OCI-LY7 (cell line): ENCODE data around the gene PHF21B. TPM values are rescaled to one million over a fixed set of nuclear protein-coding genes. Genes with fewer than 3 reads are reported as not detected.

Experiments
- BruUV-seq: library from RNA; stranded (reverse); fragments of 400-500 nt; replicated peaks from 2 replicates; lab custom pipeline; 2021; lab: Mats Ljungman, UMichigan
- CTCF ChIA-PET: fragments of 300-600 bp; sonication (Branson Sonifier 250); formaldehyde crosslinking; loops from one replicate; lab custom pipeline; 2022; ENCODE audit warnings: antibody characterized with exemption; ENCODE audit not compliant: unreplicated experiment; lab: Charles Lee
- POLR2A ChIA-PET: fragments of 300-600 bp; sonication (Branson Sonifier 250); formaldehyde crosslinking; loops from one replicate; lab custom pipeline; 2022; ENCODE audit warnings: antibody characterized with exemption; lab: Charles Lee
- DNase-seq: peaks from one replicate; pipeline ENCODE4 v3.0.0-alpha.2; 2015; ENCODE audit warnings: low spot score
- H2AFZ ChIP-seq: fragments of 200-600 bp; sonication (generic), shearing (Covaris generic); 2 replicates; pipeline ENCODE4 v1.6.1; 2014; ENCODE audit warnings: mild to moderate bottlenecking, antibody characterized with exemption, low read length, moderate library complexity
- H3K27ac ChIP-seq: fragments of 200-600 bp; sonication (generic); 2 replicates; pipeline ENCODE4 v1.5.1; 2014; ENCODE audit warnings: mixed run types, low read depth, mild to moderate bottlenecking, moderate library complexity, low read length, inconsistent platforms; ENCODE audit not compliant: poor library complexity, severe bottlenecking
- H3K36me3 ChIP-seq: fragments of 200-600 bp; sonication (generic); 2 replicates; pipeline ENCODE4 v1.6.1; 2014; ENCODE audit warnings: mild to moderate bottlenecking, antibody characterized with exemption, low read length, moderate library complexity, mixed read lengths; ENCODE audit not compliant: insufficient read depth
- H3K4me1 ChIP-seq: fragments of 200-600 bp; sonication (generic); 2 replicates; pipeline ENCODE4 v1.5.1; 2014; ENCODE audit warnings: mild to moderate bottlenecking, low read length; ENCODE audit not compliant: insufficient read depth, poor library complexity, severe bottlenecking
- H3K4me2 ChIP-seq: fragments of 200-600 bp; sonication (generic); 2 replicates; pipeline ENCODE4 v1.6.1; 2014; ENCODE audit warnings: mild to moderate bottlenecking, low read length
- H3K4me3 ChIP-seq: fragments of 200-600 bp; sonication (generic); 2 replicates; pipeline ENCODE4 v1.5.1; 2014; ENCODE audit warnings: mild to moderate bottlenecking, low read depth, low read length; ENCODE audit not compliant: poor library complexity, severe bottlenecking
- H3K79me2 ChIP-seq: fragments of 200-600 bp; sonication (generic); 2 replicates; pipeline ENCODE4 v1.6.1; 2016; ENCODE audit warnings: low read depth, mild to moderate bottlenecking, low read length, moderate library complexity, mixed read lengths; ENCODE audit not compliant: insufficient read depth
- H3K9me2 ChIP-seq: fragments of 200-600 bp; sonication (generic); 2 replicates; pipeline ENCODE4 v1.6.1; 2016; ENCODE audit warnings: mild to moderate bottlenecking, low read length, mixed read lengths; ENCODE audit not compliant: insufficient read depth
- H3K9me3 ChIP-seq: fragments of 200-600 bp; sonication (generic); 2 replicates; pipeline ENCODE4 v1.6.1; 2014; ENCODE audit warnings: mild to moderate bottlenecking, mixed run types, low read length, mixed read lengths
- H4K20me1 ChIP-seq: fragments of 200-600 bp; sonication (generic); 2 replicates; pipeline ENCODE4 v1.6.1; 2014; ENCODE audit warnings: mild to moderate bottlenecking, antibody characterized with exemption, low read length, moderate library complexity, mixed read lengths; ENCODE audit not compliant: insufficient read depth
- CTCF ChIP-seq: fragments of 200-600 bp; sonication (generic); conservative IDR thresholded peaks from 2 replicates; pipeline ENCODE4 v1.5.1; 2014; ENCODE audit warnings: mild to moderate bottlenecking, antibody characterized with exemption, low read length, moderate library complexity, mixed read lengths
- EZH2phosphoT487 ChIP-seq: fragments of 200-600 bp; sonication (generic); IDR thresholded peaks from 2 replicates; pipeline ENCODE4 v1.6.1; 2018; ENCODE audit warnings: low read depth, borderline replicate concordance, mild to moderate bottlenecking, mixed run types, antibody characterized with exemption, low read length, moderate library complexity, mixed read lengths
- intact Hi-C: fragments of 100-400 bp; cut with micrococcal nuclease; formaldehyde crosslinking; loops from one replicate; pipeline ENCODE4 v1.10.0; 2022; ENCODE audit not compliant: unreplicated experiment
- total RNA-seq, 2 experiments: library from RNA; depleted of rRNA in 1 of 2; stranded (reverse); fragments of >200 nt in 1 of 2; shearing (Covaris generic) in 1 of 2; gene quantifications; 2 replicates each; pipeline ENCODE4 v1.2.3, GENCODE V29; 2014 to 2022

Gene PHF21B
- total RNA-seq, 2 experiments from 2014 or later = 9.4 to 12.4 TPM

GRCh38 chr22:44942979-44943700 is 66.7 kb downstream of the PHF21B start:
- BruUV-seq = no TSS peak
- CTCF ChIA-PET = no interaction called here
- Histone ChIP-seq H3K27ac (no peak overlapping the region), H3K9me3 (no peaks in the 10 kb centered on the region), H2AFZ (no peak overlapping the region), H3K4me3 (no peak overlapping the region), H3K9me2 (no peaks in the 10 kb centered on the region), H3K4me1 (no peaks in the 10 kb centered on the region), H4K20me1 (no peaks in the 10 kb centered on the region), H3K79me2 (no peaks in the 10 kb centered on the region), H3K36me3 (no peaks in the 10 kb centered on the region), H3K4me2 (no peak overlapping the region)
- TF ChIP-seq CTCF = no peak
- no peak for TF ChIP-seq EZH2phosphoT487
- DNase-seq = no peak
- POLR2A ChIA-PET = no interaction called here
- intact Hi-C loops = no loop called here

GRCh38 chr22:44942056-44942455 is 67.7 kb downstream of the PHF21B start:
- no peak overlapping the region for H3K4me2 ChIP-seq
- intact Hi-C loops = no loop called here
- no peak for TF ChIP-seq CTCF
- TF ChIP-seq EZH2phosphoT487 = no peak

GRCh38 chr22:44941207-44941606 is 68.6 kb downstream of the PHF21B start:
- intact Hi-C loops = no loop called here

More at GRCh38 chr22:44942056-44942455, 67.7 kb downstream of the PHF21B start:
- no peak for DNase-seq
- ChIA-PET POLR2A (no interaction called here), CTCF (no interaction called here)
- Histone ChIP-seq H3K27ac (no peak overlapping the region), H3K9me3 (no peaks in the 10 kb centered on the region), H4K20me1 (no peaks in the 10 kb centered on the region), H3K36me3 (no peaks in the 10 kb centered on the region), H3K4me1 (no peaks in the 10 kb centered on the region), H3K79me2 (no peaks in the 10 kb centered on the region), H2AFZ (no peak overlapping the region), H3K9me2 (no peaks in the 10 kb centered on the region), H3K4me3 (no peak overlapping the region)
- no TSS peak for BruUV-seq

More at GRCh38 chr22:44941207-44941606, 68.6 kb downstream of the PHF21B start:
- Histone ChIP-seq H3K36me3 (no peaks in the 10 kb centered on the region), H3K9me2 (no peaks in the 10 kb centered on the region), H3K27ac (no peak overlapping the region), H3K4me1 (no peaks in the 10 kb centered on the region), H4K20me1 (no peaks in the 10 kb centered on the region), H3K4me2 (no peak overlapping the region), H3K4me3 (no peak overlapping the region), H3K9me3 (no peaks in the 10 kb centered on the region), H2AFZ (no peak overlapping the region), H3K79me2 (no peaks in the 10 kb centered on the region)
- no peak for DNase-seq
- ChIA-PET POLR2A (no interaction called here), CTCF (no interaction called here)
- TF ChIP-seq EZH2phosphoT487 (no peak), CTCF (no peak)
- no TSS peak for BruUV-seq
